OCI-LY1 (cell line): ENCODE data around the gene PCDH15.

Experiments
- EZH2 ChIP-seq: fragments of 200-600 bp; sonication (generic), shearing (Covaris generic); IDR thresholded peaks from 2 replicates; pipeline ENCODE4 v1.8.0; 2017; ENCODE audit warnings: borderline replicate concordance, mixed run types, mild to moderate bottlenecking, antibody characterized with exemption, low read length, moderate library complexity, mixed read lengths
- TF ChIP-seq, protein P1 (sequence below): fragments of 200-600 bp; sonication (generic), shearing (Covaris generic); IDR thresholded peaks from 2 replicates; pipeline ENCODE4 v1.5.1; 2017; ENCODE audit warnings: mild to moderate bottlenecking, antibody characterized with exemption, low read length, moderate library complexity, mixed read lengths

DNA sequence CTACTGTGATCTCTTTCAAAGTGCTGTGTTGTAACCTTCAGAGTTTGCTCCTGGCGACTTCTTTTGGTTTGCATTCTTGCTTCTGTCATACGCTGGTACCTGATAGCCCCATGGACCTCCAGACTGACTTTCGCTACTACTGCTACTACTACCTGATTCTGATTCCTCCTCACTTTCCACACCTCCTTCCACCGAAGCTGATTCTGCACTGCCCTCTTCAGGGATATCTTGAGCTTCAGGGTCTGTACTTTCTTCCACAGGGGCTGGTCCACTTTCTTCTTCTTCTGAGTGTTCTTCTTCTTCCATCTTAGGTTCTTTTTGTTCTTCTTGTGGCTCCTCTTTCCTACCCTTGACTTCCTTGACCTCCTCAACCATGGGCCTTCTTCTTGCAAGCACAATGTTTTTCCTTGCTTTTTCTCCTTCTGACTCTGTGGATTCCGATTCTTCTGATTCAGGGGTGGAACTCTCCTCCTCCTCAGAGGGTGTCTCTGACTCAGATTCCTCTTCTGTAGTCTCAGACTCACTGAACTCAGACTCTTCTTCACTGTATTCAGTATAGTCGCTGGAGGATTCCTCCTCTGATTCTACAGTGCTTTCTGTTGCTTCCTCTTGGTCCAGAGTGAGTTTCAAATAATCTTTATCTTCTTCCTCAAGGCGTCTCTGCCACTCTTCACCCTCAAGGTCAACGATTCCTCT, 992.2 kb downstream of the PCDH15 start:
- TF ChIP-seq, protein P1, sequence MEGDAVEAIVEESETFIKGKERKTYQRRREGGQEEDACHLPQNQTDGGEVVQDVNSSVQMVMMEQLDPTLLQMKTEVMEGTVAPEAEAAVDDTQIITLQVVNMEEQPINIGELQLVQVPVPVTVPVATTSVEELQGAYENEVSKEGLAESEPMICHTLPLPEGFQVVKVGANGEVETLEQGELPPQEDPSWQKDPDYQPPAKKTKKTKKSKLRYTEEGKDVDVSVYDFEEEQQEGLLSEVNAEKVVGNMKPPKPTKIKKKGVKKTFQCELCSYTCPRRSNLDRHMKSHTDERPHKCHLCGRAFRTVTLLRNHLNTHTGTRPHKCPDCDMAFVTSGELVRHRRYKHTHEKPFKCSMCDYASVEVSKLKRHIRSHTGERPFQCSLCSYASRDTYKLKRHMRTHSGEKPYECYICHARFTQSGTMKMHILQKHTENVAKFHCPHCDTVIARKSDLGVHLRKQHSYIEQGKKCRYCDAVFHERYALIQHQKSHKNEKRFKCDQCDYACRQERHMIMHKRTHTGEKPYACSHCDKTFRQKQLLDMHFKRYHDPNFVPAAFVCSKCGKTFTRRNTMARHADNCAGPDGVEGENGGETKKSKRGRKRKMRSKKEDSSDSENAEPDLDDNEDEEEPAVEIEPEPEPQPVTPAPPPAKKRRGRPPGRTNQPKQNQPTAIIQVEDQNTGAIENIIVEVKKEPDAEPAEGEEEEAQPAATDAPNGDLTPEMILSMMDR: no peak
- no peak for TF ChIP-seq EZH2
